Osteoblast (primary cell): Measurements from ENCODE around the gene SOX30. TPM values are rescaled to one million over a fixed set of nuclear protein-coding genes. Genes with fewer than 3 reads are reported as not detected.

ENCODE experiments used
- DNase-seq: peaks from one replicate; pipeline ENCODE4 v3.0.0; 2011; ENCODE audit warnings: low spot score, mixed read lengths; ENCODE audit not compliant: insufficient read length; ENCODE audit errors: missing footprints
- H2AFZ ChIP-seq: 2 replicates; pipeline ENCODE4 v1.6.0; 2011; ENCODE audit warnings: mild to moderate bottlenecking, low read length
- H3K27ac ChIP-seq: 2 replicates; pipeline ENCODE4 v1.5.1; 2011; ENCODE audit warnings: mild to moderate bottlenecking, low read depth, low read length, moderate library complexity
- H3K27me3 ChIP-seq: 2 replicates; pipeline ENCODE4 v1.6.0; 2012; ENCODE audit warnings: mild to moderate bottlenecking, control low read depth, inconsistent platforms, low read length, moderate library complexity; ENCODE audit not compliant: insufficient read depth
- H3K36me3 ChIP-seq: 2 replicates; pipeline ENCODE4 v1.5.1; 2011; ENCODE audit warnings: mild to moderate bottlenecking, low read length, control low read depth, moderate library complexity; ENCODE audit not compliant: insufficient read depth
- H3K4me1 ChIP-seq: 2 replicates; pipeline ENCODE4 v1.5.1; 2011; ENCODE audit warnings: mild to moderate bottlenecking, low read length, control low read depth, moderate library complexity; ENCODE audit not compliant: insufficient read depth
- H3K4me2 ChIP-seq: 2 replicates; pipeline ENCODE4 v1.6.0; 2011; ENCODE audit warnings: mild to moderate bottlenecking, low read length; ENCODE audit not compliant: insufficient read depth
- H3K4me3 ChIP-seq: fragments of 200-600 bp; sonication (generic); 3 replicates; pipeline ENCODE4 v1.5.1; 2012; ENCODE audit warnings: mild to moderate bottlenecking, low read length, inconsistent platforms; ENCODE audit not compliant: insufficient read depth
- H3K79me2 ChIP-seq: 2 replicates; pipeline ENCODE4 v1.6.0; 2012; ENCODE audit warnings: mild to moderate bottlenecking, low read length, control low read depth, inconsistent platforms; ENCODE audit not compliant: insufficient read depth
- H3K9me3 ChIP-seq: 2 replicates; pipeline ENCODE4 v1.5.1; 2011; ENCODE audit warnings: low read depth, low read length, control low read depth
- H4K20me1 ChIP-seq: 2 replicates; pipeline ENCODE4 v1.6.0; 2012; ENCODE audit warnings: mild to moderate bottlenecking, low read length, control low read depth; ENCODE audit not compliant: insufficient read depth
- CTCF ChIP-seq: IDR thresholded peaks from 2 replicates; pipeline ENCODE4 v1.5.1; 2011; ENCODE audit warnings: mild to moderate bottlenecking, low read depth, low read length, moderate library complexity; ENCODE audit errors: extremely low read depth
- total RNA-seq: library from RNA; depleted of rRNA; stranded (reverse); fragments of >200 nt; gene quantifications from 2 replicates; pipeline ENCODE4 v1.2.3, GENCODE V29; 2012

Gene SOX30
- total RNA-seq, 1 donor = under 0.01 TPM

GRCh38 chr5:157603333-157604190 lies 48.7 kb downstream of the SOX30 start:
- H4K20me1 ChIP-seq = no peaks in the 10 kb centered on the region
- H3K4me1 ChIP-seq = peaks cover 32% of the 10 kb centered on the region
- peak overlapping the region; percentile 26 for H3K4me3 ChIP-seq
- no peaks in the 10 kb centered on the region for H3K79me2 ChIP-seq
- peak overlapping the region; percentile 76 for H3K4me2 ChIP-seq
- peak overlapping the region; percentile 87 for H3K27ac ChIP-seq
- DNase-seq = peak; percentile 27
- H2AFZ ChIP-seq = no peak overlapping the region
- TF ChIP-seq CTCF = no peak
- no peaks in the 10 kb centered on the region for H3K9me3 ChIP-seq
- no peaks in the 10 kb centered on the region for H3K27me3 ChIP-seq
- H3K36me3 ChIP-seq = no peaks in the 10 kb centered on the region

- Histone ChIP-seq H3K4me1 (peaks cover 27% of the 10 kb centered on the region), H3K27me3 (no peaks in the 10 kb centered on the region)
Observed at GRCh38 chr5:157602505-157602904, 49.7 kb downstream of the SOX30 start.

GRCh38 chr5:157600252-157600651 lies 52.0 kb downstream of the SOX30 start:
- no peaks in the 10 kb centered on the region for H3K27me3 ChIP-seq
- no peaks in the 10 kb centered on the region for H3K36me3 ChIP-seq
- no peak for DNase-seq
- no peak for TF ChIP-seq CTCF
- H3K9me3 ChIP-seq = no peaks in the 10 kb centered on the region
- H3K4me3 ChIP-seq = no peak overlapping the region
- no peak overlapping the region for H3K4me2 ChIP-seq
- H3K79me2 ChIP-seq = no peaks in the 10 kb centered on the region
- H3K4me1 ChIP-seq = peaks cover 22% of the 10 kb centered on the region
- H2AFZ ChIP-seq = peak overlapping the region; percentile 78
- H3K27ac ChIP-seq = no peak overlapping the region
- H4K20me1 ChIP-seq = no peaks in the 10 kb centered on the region

More at GRCh38 chr5:157602505-157602904, 49.7 kb downstream of the SOX30 start:
- H3K4me3 ChIP-seq = no peak overlapping the region
- no peaks in the 10 kb centered on the region for H3K79me2 ChIP-seq
- no peak overlapping the region for H3K4me2 ChIP-seq
- TF ChIP-seq CTCF = no peak
- peak overlapping the region; percentile 82 for H2AFZ ChIP-seq
- H3K9me3 ChIP-seq = no peaks in the 10 kb centered on the region
- no peaks in the 10 kb centered on the region for H4K20me1 ChIP-seq
- peak overlapping the region; percentile 87 for H3K27ac ChIP-seq
- DNase-seq = peak; percentile 21
- no peaks in the 10 kb centered on the region for H3K36me3 ChIP-seq

GRCh38 chr5:157599565-157599964 lies 52.7 kb downstream of the SOX30 start:
- no peak for DNase-seq
- Histone ChIP-seq H3K79me2 (no peaks in the 10 kb centered on the region), H3K4me1 (peaks cover 21% of the 10 kb centered on the region), H3K9me3 (no peaks in the 10 kb centered on the region), H4K20me1 (no peaks in the 10 kb centered on the region), H3K4me3 (no peak overlapping the region), H3K4me2 (no peak overlapping the region), H2AFZ (no peak overlapping the region), H3K27ac (no peak overlapping the region), H3K36me3 (no peaks in the 10 kb centered on the region), H3K27me3 (no peaks in the 10 kb centered on the region)
- TF ChIP-seq CTCF = no peak
